ENCODE measurements around the gene AOPEP.

Gene AOPEP

GRCh38 chr9:95103871-95104580 is 377.5 kb downstream of the AOPEP start (continued):
- TF ChIP-seq ZNF24 (tag by site-specific recombination; IDR thresholded peaks at IDR 0.05) (no peak), ZNF654 (tag by site-specific recombination; IDR thresholded peaks at IDR 0.05; ENCODE audit: low read depth) (no peak)

GRCh38 chr9:95104581-95104960 is 378.1 kb downstream of the AOPEP start:
- ChIA-PET POLR2A (no interaction called here), CTCF (no interaction called here)
- Histone ChIP-seq H3K27ac (ENCODE audit: extremely low read depth, low read depth, low read length) (no peak overlapping the region), H3K36me3 (ENCODE audit: control insufficient read depth in 2 of 2, insufficient read depth in 1 of 2, low read length in 2 of 2) (peaks cover 0 to 38% of the 10 kb centered on the region in 2 experiments; a peak in 1 of 3 replicates), H3K4me1 (ENCODE audit: control insufficient read depth, insufficient read depth, low read length) (no peaks in the 10 kb centered on the region), H3K9me3 (ENCODE audit: control insufficient read depth, insufficient read depth, low read depth, low read length) (no peaks in the 10 kb centered on the region), H3K4me3 (ENCODE audit: low read depth, low read length) (no peak overlapping the region)
- TF ChIP-seq YY1 (tag by site-specific recombination; IDR thresholded peaks at IDR 0.05) = no peak
- TF ChIP-seq ZNF529 (tag by site-specific recombination; IDR thresholded peaks at IDR 0.05; ENCODE audit: insufficient replicate concordance) = no peak
- no peak for TF ChIP-seq ZNF677 (tag by site-specific recombination; IDR thresholded peaks at IDR 0.05)
- no peak for TF ChIP-seq ZNF501 (tag by site-specific recombination; IDR thresholded peaks at IDR 0.05)
- TF ChIP-seq ZBTB10 (tag by site-specific recombination; IDR thresholded peaks at IDR 0.05) = no peak
- TF ChIP-seq ZNF513 (tag by site-specific recombination; IDR thresholded peaks at IDR 0.05) = no peak
- no peak for TF ChIP-seq SCRT2 (tag by site-specific recombination; IDR thresholded peaks at IDR 0.05)
- TF ChIP-seq, protein P1, sequence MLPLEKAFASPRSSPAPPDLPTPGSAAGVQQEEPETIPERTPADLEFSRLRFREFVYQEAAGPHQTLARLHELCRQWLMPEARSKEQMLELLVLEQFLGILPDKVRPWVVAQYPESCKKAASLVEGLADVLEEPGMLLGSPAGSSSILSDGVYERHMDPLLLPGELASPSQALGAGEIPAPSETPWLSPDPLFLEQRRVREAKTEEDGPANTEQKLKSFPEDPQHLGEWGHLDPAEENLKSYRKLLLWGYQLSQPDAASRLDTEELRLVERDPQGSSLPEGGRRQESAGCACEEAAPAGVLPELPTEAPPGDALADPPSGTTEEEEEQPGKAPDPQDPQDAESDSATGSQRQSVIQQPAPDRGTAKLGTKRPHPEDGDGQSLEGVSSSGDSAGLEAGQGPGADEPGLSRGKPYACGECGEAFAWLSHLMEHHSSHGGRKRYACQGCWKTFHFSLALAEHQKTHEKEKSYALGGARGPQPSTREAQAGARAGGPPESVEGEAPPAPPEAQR (tag by site-specific recombination; IDR thresholded peaks at IDR 0.05) = no peak
- TF ChIP-seq ZNF664 (tag by site-specific recombination; IDR thresholded peaks at IDR 0.05) = no peak
- no peak for TF ChIP-seq ZNF223 (tag by site-specific recombination; IDR thresholded peaks at IDR 0.05)

DNA sequence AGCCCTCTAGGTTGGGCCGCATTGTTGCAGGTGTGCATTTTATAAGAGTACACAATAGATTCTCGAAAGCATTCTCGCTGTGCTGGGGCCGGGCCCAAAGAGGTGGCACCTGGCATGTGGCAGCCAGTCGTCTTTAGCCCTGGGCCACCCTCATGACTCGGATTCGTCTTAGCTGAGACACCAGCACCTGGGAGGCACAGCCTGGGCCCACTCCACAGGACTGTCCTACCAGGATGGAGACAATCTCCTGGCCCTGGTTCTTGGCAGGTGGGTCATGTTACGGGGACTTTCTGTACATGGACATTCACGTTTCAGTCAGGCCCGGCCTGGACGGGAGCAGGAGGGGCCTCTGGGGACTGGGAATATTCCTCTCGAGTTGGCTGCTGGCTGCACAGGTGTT is 378.5 kb downstream of the AOPEP start:
- ChIA-PET CTCF (no interaction called here), POLR2A (no interaction called here)
- Histone ChIP-seq H3K27ac (ENCODE audit: extremely low read depth, low read depth, low read length) (no peak overlapping the region), H3K9me3 (ENCODE audit: control insufficient read depth, insufficient read depth, low read depth, low read length) (no peaks in the 10 kb centered on the region), H3K4me3 (ENCODE audit: low read depth, low read length) (no peak overlapping the region), H3K36me3 (ENCODE audit: control insufficient read depth in 2 of 2, insufficient read depth in 1 of 2, low read length in 2 of 2) (peaks cover 0 to 40% of the 10 kb centered on the region in 2 experiments; a peak in 1 of 3 replicates), H3K4me1 (ENCODE audit: control insufficient read depth, insufficient read depth, low read length) (no peaks in the 10 kb centered on the region)
- TF ChIP-seq PRDM1 (tag by site-specific recombination; IDR thresholded peaks at IDR 0.05) (no peak), ZNF843 (tag by site-specific recombination; IDR thresholded peaks at IDR 0.05) (no peak), ZNF302 (tag by site-specific recombination; IDR thresholded peaks at IDR 0.05; ENCODE audit: low read depth) (no peak), PRDM10 (tag by site-specific recombination; IDR thresholded peaks at IDR 0.05) (no peak), SP7 (tag by site-specific recombination; IDR thresholded peaks at IDR 0.05) (no peak), GLI4 (tag by site-specific recombination; IDR thresholded peaks at IDR 0.05) (no peak), INSM2 (tag by site-specific recombination; IDR thresholded peaks at IDR 0.05) (no peak)
- TF ChIP-seq, protein P2, sequence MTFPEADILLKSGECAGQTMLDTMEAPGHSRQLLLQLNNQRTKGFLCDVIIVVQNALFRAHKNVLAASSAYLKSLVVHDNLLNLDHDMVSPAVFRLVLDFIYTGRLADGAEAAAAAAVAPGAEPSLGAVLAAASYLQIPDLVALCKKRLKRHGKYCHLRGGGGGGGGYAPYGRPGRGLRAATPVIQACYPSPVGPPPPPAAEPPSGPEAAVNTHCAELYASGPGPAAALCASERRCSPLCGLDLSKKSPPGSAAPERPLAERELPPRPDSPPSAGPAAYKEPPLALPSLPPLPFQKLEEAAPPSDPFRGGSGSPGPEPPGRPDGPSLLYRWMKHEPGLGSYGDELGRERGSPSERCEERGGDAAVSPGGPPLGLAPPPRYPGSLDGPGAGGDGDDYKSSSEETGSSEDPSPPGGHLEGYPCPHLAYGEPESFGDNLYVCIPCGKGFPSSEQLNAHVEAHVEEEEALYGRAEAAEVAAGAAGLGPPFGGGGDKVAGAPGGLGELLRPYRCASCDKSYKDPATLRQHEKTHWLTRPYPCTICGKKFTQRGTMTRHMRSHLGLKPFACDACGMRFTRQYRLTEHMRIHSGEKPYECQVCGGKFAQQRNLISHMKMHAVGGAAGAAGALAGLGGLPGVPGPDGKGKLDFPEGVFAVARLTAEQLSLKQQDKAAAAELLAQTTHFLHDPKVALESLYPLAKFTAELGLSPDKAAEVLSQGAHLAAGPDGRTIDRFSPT (tag by site-specific recombination; IDR thresholded peaks at IDR 0.05) = no peak

All from HEK293 (cell line).